Kidney epithelial cell (primary cell): ENCODE results near the gene MAP3K19. TPM values are rescaled to one million over a fixed set of nuclear protein-coding genes. Genes with fewer than 3 reads are reported as not detected.

Experiments
- DNase-seq: peaks from one replicate; pipeline ENCODE4 v3.0.0-alpha.2; 2010; ENCODE audit warnings: low read depth
- H3K27me3 ChIP-seq: 2 replicates; pipeline ENCODE4 v1.6.0; 2011; ENCODE audit warnings: low read length; ENCODE audit not compliant: control insufficient read depth, insufficient read depth
- H3K36me3 ChIP-seq: 2 replicates; pipeline ENCODE4 v1.5.1; 2011; ENCODE audit warnings: low read length; ENCODE audit not compliant: control insufficient read depth, insufficient read depth
- H3K4me3 ChIP-seq: 2 replicates; pipeline ENCODE4 v1.5.1; 2011; ENCODE audit warnings: low read depth, mild to moderate bottlenecking, control low read depth, low read length
- CTCF ChIP-seq: IDR thresholded peaks from 2 replicates; pipeline ENCODE4 v1.5.1; 2011; ENCODE audit warnings: mild to moderate bottlenecking, moderate library complexity, low read length, control low read depth, inconsistent platforms; ENCODE audit not compliant: insufficient read depth, poor library complexity, severe bottlenecking
- total RNA-seq: library from RNA; depleted of rRNA; stranded (reverse); fragments of >200 nt; gene quantifications from 2 replicates; pipeline ENCODE4 v1.2.3, GENCODE V29; 2015

Gene MAP3K19
- total RNA-seq, 1 donor from 2014 or later = not detected

- Histone ChIP-seq H3K4me3 (peak overlapping the region; percentile 100), H3K27me3 (no peaks in the 10 kb centered on the region), H3K36me3 (no peaks in the 10 kb centered on the region)
- TF ChIP-seq CTCF = peak; percentile 32
- DNase-seq = peak; percentile 63
Measured at GRCh38 chr2:134917888-134918525, 129.2 kb downstream of the MAP3K19 start.

GRCh38 chr2:134917360-134917865, 129.8 kb downstream of the MAP3K19 start:
- H3K36me3 ChIP-seq = no peaks in the 10 kb centered on the region
- no peaks in the 10 kb centered on the region for H3K27me3 ChIP-seq
- no peak for DNase-seq
- H3K4me3 ChIP-seq = peak overlapping the region; percentile 100
- TF ChIP-seq CTCF = no peak

Other genes with a start within 250 kb of the MAP3K19 start
- not detected in 2 replicates for gene ACMSD, start 208.8 kb downstream of the MAP3K19 start, total RNA-seq
- gene CCNT2, start 128.6 kb downstream of the MAP3K19 start, total RNA-seq = 16.8 and 19.2 TPM in 2 replicates
- 43.8 and 48.2 TPM in 2 replicates for gene RAB3GAP1, start 4.8 kb upstream of the MAP3K19 start, total RNA-seq